GM23338 (cell line): ENCODE results near the gene UBAC1. TPM values are rescaled to one million over a fixed set of nuclear protein-coding genes. Genes with fewer than 3 reads are reported as not detected.

Experiments
- ATAC-seq: fragments of 200-7000 bp; cut with Tn5 transposase; 3 replicates; pipeline ENCODE4 v1.9.1; 2020
- DNase-seq: peaks from one replicate; pipeline ENCODE4 v3.0.0-alpha.2; 2015; ENCODE audit warnings: low spot score
- H2AFZ ChIP-seq: fragments of 200-600 bp; sonication (generic); 2 replicates; pipeline ENCODE4 v1.8.0; 2016; ENCODE audit warnings: antibody characterized with exemption, mild to moderate bottlenecking, moderate library complexity
- H3F3A ChIP-seq: fragments of 200-600 bp; sonication (generic); replicated peaks from 2 replicates; pipeline ENCODE4 v1.8.0; 2017; ENCODE audit warnings: antibody characterized with exemption, mixed run types, low read depth
- H3K27ac ChIP-seq: fragments of 200-600 bp; sonication (generic); 2 replicates; pipeline ENCODE4 v1.6.1; 2016; ENCODE audit warnings: low read depth
- H3K27me3 ChIP-seq: fragments of 200-600 bp; sonication (generic); 2 replicates; pipeline ENCODE4 v1.8.0; 2016; ENCODE audit warnings: mild to moderate bottlenecking, mixed run types, moderate library complexity; ENCODE audit not compliant: insufficient read depth
- H3K36me3 ChIP-seq: fragments of 200-600 bp; sonication (generic); 2 replicates; pipeline ENCODE4 v1.8.0; 2016; ENCODE audit warnings: mild to moderate bottlenecking; ENCODE audit not compliant: insufficient read depth
- H3K4me1 ChIP-seq: fragments of 200-600 bp; sonication (generic); 2 replicates; pipeline ENCODE4 v1.8.0; 2016; ENCODE audit warnings: mild to moderate bottlenecking, moderate library complexity; ENCODE audit not compliant: insufficient read depth
- H3K4me2 ChIP-seq: fragments of 200-600 bp; sonication (generic); 2 replicates; pipeline ENCODE4 v1.7.1; 2017; ENCODE audit warnings: mixed run types
- H3K4me3 ChIP-seq: fragments of 200-600 bp; sonication (generic); 2 replicates; pipeline ENCODE4 v1.6.1; 2016; ENCODE audit warnings: mixed run types
- H3K79me2 ChIP-seq: fragments of 200-600 bp; sonication (generic); replicated peaks from 2 replicates; pipeline ENCODE4 v1.8.0; 2017; ENCODE audit warnings: mild to moderate bottlenecking; ENCODE audit not compliant: insufficient read depth
- H3K9me2 ChIP-seq: fragments of 200-600 bp; sonication (generic); 2 replicates; pipeline ENCODE4 v1.8.0; 2017; ENCODE audit not compliant: insufficient read depth
- H4K20me1 ChIP-seq: fragments of 200-600 bp; sonication (generic); replicated peaks from 2 replicates; pipeline ENCODE4 v1.8.0; 2017; ENCODE audit warnings: mild to moderate bottlenecking; ENCODE audit not compliant: insufficient read depth
- H3K27ac Mint-ChIP-seq: 2 replicates; pipeline ENCODE4 v1.8.0; 2020; ENCODE audit warnings: inconsistent platforms, mild to moderate bottlenecking, moderate library complexity, mixed read lengths
- H3K27me3 Mint-ChIP-seq: 3 replicates; pipeline ENCODE4 v1.8.0; 2022; ENCODE audit warnings: low read depth, mild to moderate bottlenecking, moderate library complexity, mixed read lengths, inconsistent platforms; ENCODE audit not compliant: insufficient read depth, poor library complexity
- H3K36me3 Mint-ChIP-seq: 3 replicates; pipeline ENCODE4 v1.8.0; 2021; ENCODE audit warnings: low read depth, mild to moderate bottlenecking, inconsistent platforms, moderate library complexity, mixed read lengths
- H3K4me1 Mint-ChIP-seq: 3 replicates; pipeline ENCODE4 v1.8.0; 2020; ENCODE audit warnings: mild to moderate bottlenecking, inconsistent platforms, mixed read lengths
- H3K4me3 Mint-ChIP-seq: 3 replicates; pipeline ENCODE4 v1.8.0; 2021; ENCODE audit warnings: moderate library complexity, mild to moderate bottlenecking, inconsistent platforms, mixed read lengths
- H3K9me3 Mint-ChIP-seq: 3 replicates; pipeline ENCODE4 v1.8.0; 2020; ENCODE audit warnings: moderate library complexity, mild to moderate bottlenecking, inconsistent platforms, mixed read lengths
- CREB1 ChIP-seq: fragments of 250-450 bp; sonication (Bioruptor Pico); IDR thresholded peaks from 2 replicates; pipeline ENCODE4 v1.5.0; 2020; ENCODE audit warnings: low read depth, mild to moderate bottlenecking, moderate library complexity
- EZH2 ChIP-seq: fragments of 200-600 bp; sonication (generic); IDR thresholded peaks from one replicate; pipeline ENCODE4 v1.8.0; 2017; ENCODE audit warnings: antibody characterized with exemption, mild to moderate bottlenecking, low read depth; ENCODE audit not compliant: unreplicated experiment
- JUNB ChIP-seq: IDR thresholded peaks from one replicate; pipeline ENCODE4 v1.6.1; 2016; ENCODE audit warnings: antibody characterized with exemption; ENCODE audit not compliant: unreplicated experiment
- polyA plus RNA-seq: library from polyadenylated mRNA; unstranded; fragments of >200 nt; fragmentation: Nextera tagmentation; extraction: Ambion mirVana; gene quantifications from 2 replicates; pipeline ENCODE4 v1.2.1, GENCODE V29; 2016
- total RNA-seq: library from RNA; depleted of rRNA; stranded (reverse); fragments of >200 nt; shearing (Covaris generic); gene quantifications from 2 replicates; pipeline ENCODE4 v1.2.3, GENCODE V29; 2014
- TF ChIP-seq, protein P1 (sequence below), 2 experiments: fragments of 200-600 bp in 1 of 2; sonication (generic) in 1 of 2; conservative IDR thresholded peaks; 2 replicates each; pipeline versions ENCODE4 v1.5.1 to v1.6.1; 2016 to 2017; ENCODE audit warnings: antibody characterized with exemption in 2 of 2, low read depth in 2 of 2, mild to moderate bottlenecking in 2 of 2, moderate library complexity in 1 of 2
- TF ChIP-seq, protein P2 (sequence below): IDR thresholded peaks from one replicate; pipeline ENCODE4 v1.6.1; 2018; ENCODE audit warnings: antibody characterized with exemption; ENCODE audit not compliant: unreplicated experiment
- TF ChIP-seq, protein P3 (sequence below): fragments of 250-450 bp; sonication (Bioruptor Pico); IDR thresholded peaks from 2 replicates; pipeline ENCODE4 v1.5.0; 2020; ENCODE audit warnings: mild to moderate bottlenecking, moderate library complexity
- TF ChIP-seq, protein P4 (sequence below): IDR thresholded peaks from 2 replicates; pipeline ENCODE4 v1.6.1; 2016; ENCODE audit warnings: antibody characterized with exemption

UBAC1 gene
- total and polyA plus RNA-seq, 2 experiments from 2014 or later: 63.2 to 86.6 TPM

DNA sequence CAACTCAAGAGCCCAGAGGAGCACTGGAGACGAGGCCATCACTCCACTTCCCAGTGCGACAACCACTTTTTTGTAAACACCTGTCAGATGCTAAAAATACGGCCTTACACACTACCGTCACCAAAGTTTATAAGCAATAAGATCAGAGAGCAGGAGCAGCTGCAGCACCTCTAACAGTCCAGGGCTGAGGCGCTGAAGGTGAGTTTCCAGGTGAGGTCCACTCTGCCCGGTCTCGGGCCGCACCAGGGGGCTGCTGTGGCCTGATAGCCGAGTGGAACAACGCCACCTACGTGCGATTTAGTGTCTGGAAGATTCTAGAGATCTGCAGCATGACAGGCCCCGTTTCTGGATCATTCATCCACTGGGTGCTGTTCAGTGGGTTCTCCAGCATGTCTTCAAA, 28.1 kb downstream of the UBAC1 start:
- Mint-ChIP-seq H3K36me3 (peaks cover 64% of the 10 kb centered on the region), H3K27me3 (peaks cover 7% of the 10 kb centered on the region), H3K4me3 (no peak overlapping the region; the same call in 2 of the 3 replicates), H3K4me1 (no peaks in the 10 kb centered on the region; the same call in 2 of the 3 replicates), H3K9me3 (peaks cover 10% of the 10 kb centered on the region; the same call in 2 of the 3 replicates), H3K27ac (no peak overlapping the region)
- TF ChIP-seq EZH2: no peak
- TF ChIP-seq, protein P1, sequence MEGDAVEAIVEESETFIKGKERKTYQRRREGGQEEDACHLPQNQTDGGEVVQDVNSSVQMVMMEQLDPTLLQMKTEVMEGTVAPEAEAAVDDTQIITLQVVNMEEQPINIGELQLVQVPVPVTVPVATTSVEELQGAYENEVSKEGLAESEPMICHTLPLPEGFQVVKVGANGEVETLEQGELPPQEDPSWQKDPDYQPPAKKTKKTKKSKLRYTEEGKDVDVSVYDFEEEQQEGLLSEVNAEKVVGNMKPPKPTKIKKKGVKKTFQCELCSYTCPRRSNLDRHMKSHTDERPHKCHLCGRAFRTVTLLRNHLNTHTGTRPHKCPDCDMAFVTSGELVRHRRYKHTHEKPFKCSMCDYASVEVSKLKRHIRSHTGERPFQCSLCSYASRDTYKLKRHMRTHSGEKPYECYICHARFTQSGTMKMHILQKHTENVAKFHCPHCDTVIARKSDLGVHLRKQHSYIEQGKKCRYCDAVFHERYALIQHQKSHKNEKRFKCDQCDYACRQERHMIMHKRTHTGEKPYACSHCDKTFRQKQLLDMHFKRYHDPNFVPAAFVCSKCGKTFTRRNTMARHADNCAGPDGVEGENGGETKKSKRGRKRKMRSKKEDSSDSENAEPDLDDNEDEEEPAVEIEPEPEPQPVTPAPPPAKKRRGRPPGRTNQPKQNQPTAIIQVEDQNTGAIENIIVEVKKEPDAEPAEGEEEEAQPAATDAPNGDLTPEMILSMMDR (conservative IDR thresholded peaks at IDR 0.05; ENCODE audit: low read depth in 2 of 2): peak in 1 of 2 experiments; percentile 25; a peak in 1 of 4 replicates
- no peaks in the 10 kb centered on the region for H3K27me3 ChIP-seq
- H2AFZ ChIP-seq: no peak overlapping the region
- H3K27ac ChIP-seq: no peak overlapping the region
- H3K79me2 ChIP-seq: no peaks in the 10 kb centered on the region
- no peak overlapping the region for H3K4me3 ChIP-seq
- no peaks in the 10 kb centered on the region for H3F3A ChIP-seq
- H3K4me2 ChIP-seq: no peak overlapping the region
- H4K20me1 ChIP-seq: no peaks in the 10 kb centered on the region; the same call in 1 of the 2 replicates
- DNase-seq (no peak), ATAC-seq (no peak)
- H3K4me1 ChIP-seq: no peaks in the 10 kb centered on the region
- no peaks in the 10 kb centered on the region for H3K9me2 ChIP-seq
- peaks cover 27% of the 10 kb centered on the region for H3K36me3 ChIP-seq

DNA sequence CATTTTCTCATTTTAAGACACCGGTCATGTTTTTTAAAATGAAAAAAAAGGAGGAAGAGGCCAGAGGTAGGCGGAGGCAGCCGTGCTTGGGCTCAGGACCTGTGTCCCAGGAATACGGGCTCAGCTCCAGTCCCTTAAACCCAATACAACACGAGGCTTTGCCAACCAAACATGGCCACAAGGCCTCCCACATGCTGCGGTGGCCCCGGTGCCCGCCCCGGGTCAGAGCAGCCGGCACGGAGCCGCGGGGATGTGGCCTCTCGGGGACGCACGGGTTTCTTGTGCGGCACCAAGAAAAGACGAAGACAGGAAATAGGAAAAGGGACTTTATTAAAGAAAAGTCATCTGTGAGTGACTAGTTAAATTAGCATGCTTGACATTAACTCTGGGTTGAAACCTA, 28.5 kb downstream of the UBAC1 start:
- H3K36me3 Mint-ChIP-seq: peaks cover 59% of the 10 kb centered on the region
- no peaks in the 10 kb centered on the region; the same call in 1 of the 2 replicates for H4K20me1 ChIP-seq
- H3K27ac ChIP-seq: no peak overlapping the region
- H3K4me1 ChIP-seq: no peaks in the 10 kb centered on the region
- H3K4me2 ChIP-seq: no peak overlapping the region
- no peak overlapping the region for H3K27ac Mint-ChIP-seq
- no peaks in the 10 kb centered on the region for H3F3A ChIP-seq
- no peaks in the 10 kb centered on the region for H3K27me3 ChIP-seq
- no peaks in the 10 kb centered on the region for H3K79me2 ChIP-seq
- ATAC-seq: no peak
- no peaks in the 10 kb centered on the region; the same call in 2 of the 3 replicates for H3K4me1 Mint-ChIP-seq
- H3K9me2 ChIP-seq: no peaks in the 10 kb centered on the region
- H3K9me3 Mint-ChIP-seq: peaks cover 10% of the 10 kb centered on the region; the same call in 2 of the 3 replicates
- no peak for DNase-seq
- H3K27me3 Mint-ChIP-seq: peaks cover 11% of the 10 kb centered on the region
- H3K36me3 ChIP-seq: peaks cover 25% of the 10 kb centered on the region
- H3K4me3 Mint-ChIP-seq: no peak overlapping the region
- H3K4me3 ChIP-seq: no peak overlapping the region
- H2AFZ ChIP-seq: no peak overlapping the region
- TF ChIP-seq, protein P2, sequence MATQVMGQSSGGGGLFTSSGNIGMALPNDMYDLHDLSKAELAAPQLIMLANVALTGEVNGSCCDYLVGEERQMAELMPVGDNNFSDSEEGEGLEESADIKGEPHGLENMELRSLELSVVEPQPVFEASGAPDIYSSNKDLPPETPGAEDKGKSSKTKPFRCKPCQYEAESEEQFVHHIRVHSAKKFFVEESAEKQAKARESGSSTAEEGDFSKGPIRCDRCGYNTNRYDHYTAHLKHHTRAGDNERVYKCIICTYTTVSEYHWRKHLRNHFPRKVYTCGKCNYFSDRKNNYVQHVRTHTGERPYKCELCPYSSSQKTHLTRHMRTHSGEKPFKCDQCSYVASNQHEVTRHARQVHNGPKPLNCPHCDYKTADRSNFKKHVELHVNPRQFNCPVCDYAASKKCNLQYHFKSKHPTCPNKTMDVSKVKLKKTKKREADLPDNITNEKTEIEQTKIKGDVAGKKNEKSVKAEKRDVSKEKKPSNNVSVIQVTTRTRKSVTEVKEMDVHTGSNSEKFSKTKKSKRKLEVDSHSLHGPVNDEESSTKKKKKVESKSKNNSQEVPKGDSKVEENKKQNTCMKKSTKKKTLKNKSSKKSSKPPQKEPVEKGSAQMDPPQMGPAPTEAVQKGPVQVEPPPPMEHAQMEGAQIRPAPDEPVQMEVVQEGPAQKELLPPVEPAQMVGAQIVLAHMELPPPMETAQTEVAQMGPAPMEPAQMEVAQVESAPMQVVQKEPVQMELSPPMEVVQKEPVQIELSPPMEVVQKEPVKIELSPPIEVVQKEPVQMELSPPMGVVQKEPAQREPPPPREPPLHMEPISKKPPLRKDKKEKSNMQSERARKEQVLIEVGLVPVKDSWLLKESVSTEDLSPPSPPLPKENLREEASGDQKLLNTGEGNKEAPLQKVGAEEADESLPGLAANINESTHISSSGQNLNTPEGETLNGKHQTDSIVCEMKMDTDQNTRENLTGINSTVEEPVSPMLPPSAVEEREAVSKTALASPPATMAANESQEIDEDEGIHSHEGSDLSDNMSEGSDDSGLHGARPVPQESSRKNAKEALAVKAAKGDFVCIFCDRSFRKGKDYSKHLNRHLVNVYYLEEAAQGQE: no peak
- TF ChIP-seq, protein P3, sequence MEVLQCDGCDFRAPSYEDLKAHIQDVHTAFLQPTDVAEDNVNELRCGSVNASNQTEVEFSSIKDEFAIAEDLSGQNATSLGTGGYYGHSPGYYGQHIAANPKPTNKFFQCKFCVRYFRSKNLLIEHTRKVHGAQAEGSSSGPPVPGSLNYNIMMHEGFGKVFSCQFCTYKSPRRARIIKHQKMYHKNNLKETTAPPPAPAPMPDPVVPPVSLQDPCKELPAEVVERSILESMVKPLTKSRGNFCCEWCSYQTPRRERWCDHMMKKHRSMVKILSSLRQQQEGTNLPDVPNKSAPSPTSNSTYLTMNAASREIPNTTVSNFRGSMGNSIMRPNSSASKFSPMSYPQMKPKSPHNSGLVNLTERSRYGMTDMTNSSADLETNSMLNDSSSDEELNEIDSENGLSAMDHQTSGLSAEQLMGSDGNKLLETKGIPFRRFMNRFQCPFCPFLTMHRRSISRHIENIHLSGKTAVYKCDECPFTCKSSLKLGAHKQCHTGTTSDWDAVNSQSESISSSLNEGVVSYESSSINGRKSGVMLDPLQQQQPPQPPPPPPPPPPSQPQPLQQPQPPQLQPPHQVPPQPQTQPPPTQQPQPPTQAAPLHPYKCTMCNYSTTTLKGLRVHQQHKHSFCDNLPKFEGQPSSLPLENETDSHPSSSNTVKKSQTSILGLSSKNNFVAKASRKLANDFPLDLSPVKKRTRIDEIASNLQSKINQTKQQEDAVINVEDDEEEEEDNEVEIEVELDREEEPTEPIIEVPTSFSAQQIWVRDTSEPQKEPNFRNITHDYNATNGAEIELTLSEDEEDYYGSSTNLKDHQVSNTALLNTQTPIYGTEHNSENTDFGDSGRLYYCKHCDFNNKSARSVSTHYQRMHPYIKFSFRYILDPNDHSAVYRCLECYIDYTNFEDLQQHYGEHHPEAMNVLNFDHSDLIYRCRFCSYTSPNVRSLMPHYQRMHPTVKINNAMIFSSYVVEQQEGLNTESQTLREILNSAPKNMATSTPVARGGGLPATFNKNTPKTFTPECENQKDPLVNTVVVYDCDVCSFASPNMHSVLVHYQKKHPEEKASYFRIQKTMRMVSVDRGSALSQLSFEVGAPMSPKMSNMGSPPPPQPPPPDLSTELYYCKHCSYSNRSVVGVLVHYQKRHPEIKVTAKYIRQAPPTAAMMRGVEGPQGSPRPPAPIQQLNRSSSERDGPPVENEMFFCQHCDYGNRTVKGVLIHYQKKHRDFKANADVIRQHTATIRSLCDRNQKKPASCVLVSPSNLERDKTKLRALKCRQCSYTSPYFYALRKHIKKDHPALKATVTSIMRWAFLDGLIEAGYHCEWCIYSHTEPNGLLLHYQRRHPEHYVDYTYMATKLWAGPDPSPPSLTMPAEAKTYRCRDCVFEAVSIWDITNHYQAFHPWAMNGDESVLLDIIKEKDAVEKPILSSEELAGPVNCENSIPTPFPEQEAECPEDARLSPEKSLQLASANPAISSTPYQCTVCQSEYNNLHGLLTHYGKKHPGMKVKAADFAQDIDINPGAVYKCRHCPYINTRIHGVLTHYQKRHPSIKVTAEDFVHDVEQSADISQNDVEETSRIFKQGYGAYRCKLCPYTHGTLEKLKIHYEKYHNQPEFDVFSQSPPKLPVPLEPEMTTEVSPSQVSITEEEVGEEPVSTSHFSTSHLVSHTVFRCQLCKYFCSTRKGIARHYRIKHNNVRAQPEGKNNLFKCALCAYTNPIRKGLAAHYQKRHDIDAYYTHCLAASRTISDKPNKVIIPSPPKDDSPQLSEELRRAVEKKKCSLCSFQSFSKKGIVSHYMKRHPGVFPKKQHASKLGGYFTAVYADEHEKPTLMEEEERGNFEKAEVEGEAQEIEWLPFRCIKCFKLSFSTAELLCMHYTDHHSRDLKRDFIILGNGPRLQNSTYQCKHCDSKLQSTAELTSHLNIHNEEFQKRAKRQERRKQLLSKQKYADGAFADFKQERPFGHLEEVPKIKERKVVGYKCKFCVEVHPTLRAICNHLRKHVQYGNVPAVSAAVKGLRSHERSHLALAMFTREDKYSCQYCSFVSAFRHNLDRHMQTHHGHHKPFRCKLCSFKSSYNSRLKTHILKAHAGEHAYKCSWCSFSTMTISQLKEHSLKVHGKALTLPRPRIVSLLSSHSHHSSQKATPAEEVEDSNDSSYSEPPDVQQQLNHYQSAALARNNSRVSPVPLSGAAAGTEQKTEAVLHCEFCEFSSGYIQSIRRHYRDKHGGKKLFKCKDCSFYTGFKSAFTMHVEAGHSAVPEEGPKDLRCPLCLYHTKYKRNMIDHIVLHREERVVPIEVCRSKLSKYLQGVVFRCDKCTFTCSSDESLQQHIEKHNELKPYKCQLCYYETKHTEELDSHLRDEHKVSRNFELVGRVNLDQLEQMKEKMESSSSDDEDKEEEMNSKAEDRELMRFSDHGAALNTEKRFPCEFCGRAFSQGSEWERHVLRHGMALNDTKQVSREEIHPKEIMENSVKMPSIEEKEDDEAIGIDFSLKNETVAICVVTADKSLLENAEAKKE (CRISPR knock-in tag): no peak
- TF ChIP-seq JUNB (no peak), CREB1 (CRISPR knock-in tag) (no peak)
- TF ChIP-seq, protein P4, sequence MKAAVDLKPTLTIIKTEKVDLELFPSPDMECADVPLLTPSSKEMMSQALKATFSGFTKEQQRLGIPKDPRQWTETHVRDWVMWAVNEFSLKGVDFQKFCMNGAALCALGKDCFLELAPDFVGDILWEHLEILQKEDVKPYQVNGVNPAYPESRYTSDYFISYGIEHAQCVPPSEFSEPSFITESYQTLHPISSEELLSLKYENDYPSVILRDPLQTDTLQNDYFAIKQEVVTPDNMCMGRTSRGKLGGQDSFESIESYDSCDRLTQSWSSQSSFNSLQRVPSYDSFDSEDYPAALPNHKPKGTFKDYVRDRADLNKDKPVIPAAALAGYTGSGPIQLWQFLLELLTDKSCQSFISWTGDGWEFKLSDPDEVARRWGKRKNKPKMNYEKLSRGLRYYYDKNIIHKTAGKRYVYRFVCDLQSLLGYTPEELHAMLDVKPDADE: no peak
